HG03060 (cell line): ENCODE results near the gene HMX1.

ENCODE experiments used
- ATAC-seq: cut with Tn5 transposase; IDR thresholded peaks from one replicate; pipeline ENCODE4 v1.9.1; 2021; ENCODE audit warnings: low read depth, moderate number of reproducible peaks; ENCODE audit not compliant: unreplicated experiment

HMX1 gene

GRCh38 chr4:8871417-8872401 lies at the start of gene HMX1:
TSS of gene HMX1 (minus strand) at chr4:8871839. CDS start at chr4:8871614, 225 bp downstream.
- ATAC-seq, result no peak

GRCh38 chr4:8920969-8921368 lies 49.3 kb upstream of the HMX1 start:
- no peak for ATAC-seq

DNA sequence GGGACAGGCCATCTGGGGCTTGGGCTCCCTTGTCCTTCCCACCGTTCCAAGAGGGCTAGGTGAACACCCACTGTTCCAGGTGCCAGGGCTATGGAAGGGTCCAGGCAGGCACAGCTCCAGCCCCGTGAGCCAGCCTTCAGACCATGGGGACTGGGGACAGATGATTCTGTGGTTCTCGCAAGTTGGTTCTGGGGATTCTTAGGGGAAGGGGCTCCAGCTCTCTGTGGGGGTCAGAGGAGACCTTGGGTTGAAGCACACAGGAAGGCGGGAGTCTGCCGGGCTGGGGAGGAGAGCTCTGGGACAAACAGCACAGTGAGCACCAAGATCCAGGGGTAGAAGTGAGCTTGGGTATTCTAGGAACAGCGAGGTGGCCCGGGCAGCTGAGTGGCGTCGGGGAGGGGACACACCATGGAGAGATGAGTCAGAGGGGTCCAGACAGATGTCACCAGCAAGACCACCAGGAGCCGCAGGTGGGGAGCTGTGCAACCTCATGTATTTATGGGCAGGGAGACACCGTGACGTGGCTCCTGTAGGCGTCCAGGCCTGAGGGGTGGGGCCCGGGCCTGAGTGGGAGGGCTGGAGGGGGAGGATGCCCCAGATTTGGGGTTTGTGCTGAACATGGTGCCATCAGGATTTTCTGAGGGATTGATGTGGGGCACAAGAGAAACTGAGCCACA lies 48.8 kb upstream of the HMX1 start:
- no peak for ATAC-seq

DNA sequence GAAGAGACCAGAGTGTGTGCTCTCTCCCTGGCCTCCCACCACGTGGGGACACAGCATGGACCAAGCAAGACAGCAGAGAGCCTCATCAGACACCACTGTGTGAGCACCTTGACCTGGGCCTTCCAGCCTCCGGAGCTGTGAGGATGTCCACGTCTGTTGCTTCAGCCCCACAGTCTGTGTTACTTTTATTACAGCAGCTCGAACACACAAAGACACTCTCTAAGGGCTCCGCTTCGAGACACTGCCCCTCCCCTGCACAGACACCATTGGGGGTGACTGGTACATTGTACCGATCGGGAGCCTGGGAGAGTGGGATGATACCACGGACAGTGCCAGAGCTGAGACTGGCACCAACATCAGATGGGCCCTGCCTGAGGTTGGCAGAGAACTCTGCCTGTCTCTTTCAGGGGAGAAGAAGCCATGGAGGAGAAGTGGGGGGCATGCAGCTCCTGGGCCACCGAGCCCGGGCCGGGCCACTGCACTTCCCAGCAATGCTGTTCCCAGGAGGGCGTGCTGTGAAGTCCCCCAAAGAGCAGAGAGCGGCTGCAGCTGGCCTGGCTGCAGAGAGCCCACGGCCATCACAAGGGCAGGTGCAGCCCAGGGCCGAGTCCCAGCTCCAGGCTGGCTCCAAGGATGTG lies 48.1 kb upstream of the HMX1 start:
- no peak for ATAC-seq

GRCh38 chr4:8917868-8918783 lies 46.5 kb upstream of the HMX1 start:
- no peak for ATAC-seq

- ATAC-seq, result no peak
Observed at GRCh38 chr4:8917321-8917811, 45.7 kb upstream of the HMX1 start.

- ATAC-seq, result no peak
Observed at GRCh38 chr4:8916906-8917305, 45.3 kb upstream of the HMX1 start.

GRCh38 chr4:8916351-8916885 lies 44.8 kb upstream of the HMX1 start:
- no peak for ATAC-seq

GRCh38 chr4:8915201-8916200 lies 43.9 kb upstream of the HMX1 start:
- ATAC-seq, result no peak

- ATAC-seq, result no peak
Observed at GRCh38 chr4:8914461-8915171, 43.0 kb upstream of the HMX1 start.

DNA sequence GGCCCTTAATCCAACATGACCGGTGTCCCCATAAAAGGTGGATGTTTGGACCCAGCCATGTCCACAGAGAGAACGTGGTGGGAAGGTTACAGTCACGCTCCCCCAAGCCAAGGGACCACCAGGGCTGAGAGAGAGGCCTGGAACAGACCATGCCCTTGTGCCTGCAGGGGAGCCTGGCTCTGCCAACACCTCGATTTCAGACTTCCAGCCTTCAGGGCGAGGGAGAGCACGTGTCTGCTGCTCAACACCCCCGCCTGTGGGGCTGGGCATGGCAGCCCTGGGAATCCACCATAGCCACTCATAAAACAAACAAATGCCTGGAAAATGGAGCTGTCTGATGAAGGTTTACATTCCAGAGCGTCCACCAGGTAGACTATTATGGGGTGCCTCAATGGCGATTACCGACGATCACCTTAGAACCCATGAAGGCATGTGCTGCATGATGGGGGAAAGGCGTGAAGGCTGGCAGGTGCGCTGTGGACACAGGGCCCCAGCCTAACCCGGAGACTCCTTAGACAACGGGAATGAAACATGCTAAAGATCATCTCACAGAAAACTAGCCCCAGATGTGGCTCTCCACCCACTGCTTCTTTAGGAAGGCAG lies 42.3 kb upstream of the HMX1 start:
- ATAC-seq, result no peak

- no peak for ATAC-seq
Observed at GRCh38 chr4:8913121-8913857, 41.6 kb upstream of the HMX1 start.

GRCh38 chr4:8912506-8912905 lies 40.9 kb upstream of the HMX1 start:
- no peak for ATAC-seq

GRCh38 chr4:8912089-8912455 lies 40.4 kb upstream of the HMX1 start:
- ATAC-seq, result no peak

- ATAC-seq, result no peak
Observed at GRCh38 chr4:8911316-8912088, 39.9 kb upstream of the HMX1 start.

GRCh38 chr4:8910822-8911315 lies 39.2 kb upstream of the HMX1 start:
- no peak for ATAC-seq
